HCT116 (cell line): ENCODE measurements around the gene STX1B. TPM values are rescaled to one million over a fixed set of nuclear protein-coding genes. Genes with fewer than 3 reads are reported as not detected.

Experiments used
- ATAC-seq: fragments of 200-7000 bp; cut with Tn5 transposase; 2 replicates; pipeline ENCODE4 v1.9.1; 2020; ENCODE audit warnings: mild to moderate bottlenecking, moderate library complexity
- BruUV-seq: library from RNA; stranded (reverse); fragments of 400-500 nt; replicated peaks from 2 replicates; lab custom pipeline; 2021; lab: Mats Ljungman, UMichigan
- CTCF ChIA-PET: fragments of 300-600 bp; sonication (Branson Sonifier 250); formaldehyde crosslinking; loops from one replicate; lab custom pipeline; 2021; ENCODE audit warnings: antibody characterized with exemption; lab: Charles Lee
- POLR2A ChIA-PET: fragments of 300-600, 350-600 bp; sonication (Branson Sonifier 250); formaldehyde crosslinking; loops from one replicate; lab custom pipeline; 2021; ENCODE audit warnings: antibody characterized with exemption; lab: Charles Lee
- RAD21 ChIA-PET, 2 experiments: fragments of 300-600 bp; sonication (Branson Sonifier 250); formaldehyde crosslinking; loops; one replicate each; lab custom pipeline; 2023; ENCODE audit warnings: low total read pairs in 2 of 2; ENCODE audit not compliant: uncharacterized antibody in 2 of 2, unreplicated experiment in 2 of 2, low non-redundant PET in 1 of 2; lab: Charles Lee
- DNase-seq: peaks from one replicate; pipeline ENCODE4 v3.0.0-alpha.2; 2010; ENCODE audit warnings: low read depth, low spot score
- H2AFZ ChIP-seq: fragments of 200-600 bp; shearing (Covaris generic), sonication (generic); 2 replicates; pipeline ENCODE4 v1.6.1; 2017; ENCODE audit warnings: low read depth, mixed run types, mixed read lengths, antibody characterized with exemption, low read length; ENCODE audit not compliant: poor library complexity, severe bottlenecking
- H3K27ac ChIP-seq: 2 replicates; pipeline ENCODE4 v1.5.1; 2012; ENCODE audit warnings: low read depth, low read length
- H3K27me3 ChIP-seq: fragments of 200-600 bp; sonication (generic); 2 replicates; pipeline ENCODE4 v1.6.1; 2016; ENCODE audit warnings: mixed run types, low read length, mixed read lengths; ENCODE audit not compliant: insufficient read depth
- H3K36me3 ChIP-seq, 2 experiments: fragments of 200-500 bp in 1 of 2; fragments of 200-600 bp in 1 of 2; sonication (Bioruptor generic) in 1 of 2; sonication (generic) in 1 of 2; 2 replicates each; pipeline versions ENCODE4 v1.5.1 to v1.6.1; 2014 to 2016; ENCODE audit warnings: low read length in 2 of 2, inconsistent platforms in 1 of 2, mixed read lengths in 1 of 2, mixed run types in 1 of 2; ENCODE audit not compliant: insufficient read depth in 2 of 2, control insufficient read depth in 1 of 2
- H3K4me1 ChIP-seq, 2 experiments: fragments of 200-600 bp in 1 of 2; sonication (generic) in 1 of 2; 2 replicates each; pipeline versions ENCODE4 v1.5.1 to v1.6.1; 2012 to 2017; ENCODE audit warnings: low read length in 2 of 2, inconsistent platforms in 1 of 2, mild to moderate bottlenecking in 1 of 2, mixed read lengths in 1 of 2, mixed run types in 1 of 2, moderate library complexity in 1 of 2; ENCODE audit not compliant: insufficient read depth in 2 of 2, control insufficient read depth in 1 of 2
- H3K4me2 ChIP-seq: fragments of 200-600 bp; sonication (generic); 2 replicates; pipeline ENCODE4 v1.6.1; 2017; ENCODE audit warnings: mixed run types, low read length, mixed read lengths
- H3K4me3 ChIP-seq, 2 experiments: fragments of 200-600 bp in 1 of 2; sonication (generic) in 1 of 2; replicated peaks in 1 of 2; 2 replicates each; pipeline ENCODE4 v1.5.1; 2011 to 2016; ENCODE audit warnings: low read length in 2 of 2, control low read depth in 1 of 2, low read depth in 1 of 2, mild to moderate bottlenecking in 1 of 2, mixed read lengths in 1 of 2, mixed run types in 1 of 2
- H3K79me2 ChIP-seq: fragments of 200-600 bp; sonication (generic); 2 replicates; pipeline ENCODE4 v1.6.1; 2017; ENCODE audit warnings: mild to moderate bottlenecking, mixed run types, low read length, moderate library complexity, mixed read lengths; ENCODE audit not compliant: insufficient read depth
- H3K9ac ChIP-seq: fragments of 200-600 bp; sonication (generic); 2 replicates; pipeline ENCODE4 v1.6.1; 2016; ENCODE audit warnings: low read length, mixed read lengths
- H3K9me2 ChIP-seq: fragments of 200-600 bp; sonication (generic), shearing (Covaris generic); 2 replicates; pipeline ENCODE4 v1.6.1; 2017; ENCODE audit warnings: mixed run types, mild to moderate bottlenecking, moderate library complexity; ENCODE audit not compliant: insufficient read depth
- H3K9me3 ChIP-seq, 2 experiments: fragments of 200-500 bp in 1 of 2; fragments of 200-600 bp in 1 of 2; sonication (Bioruptor generic) in 1 of 2; sonication (generic) in 1 of 2; 2 replicates each; pipeline ENCODE4 v1.6.1; 2014 to 2017; ENCODE audit warnings: low read length in 2 of 2, mixed read lengths in 2 of 2, inconsistent platforms in 1 of 2, low read depth in 1 of 2, mild to moderate bottlenecking in 1 of 2, mixed run types in 1 of 2, moderate library complexity in 1 of 2; ENCODE audit not compliant: control insufficient read depth in 1 of 2, insufficient read depth in 1 of 2
- H4K20me1 ChIP-seq: fragments of 200-600 bp; sonication (generic), shearing (Covaris generic); 2 replicates; pipeline ENCODE4 v1.6.1; 2017; ENCODE audit warnings: mixed run types, mild to moderate bottlenecking, moderate library complexity; ENCODE audit not compliant: insufficient read depth
- ATF3 ChIP-seq: IDR thresholded peaks from 2 replicates; pipeline ENCODE4 v1.6.1; 2012
- CBX3 ChIP-seq: IDR thresholded peaks from 2 replicates; pipeline ENCODE4 v1.6.1; 2012; ENCODE audit warnings: low read depth
- CEBPB ChIP-seq: IDR thresholded peaks from 2 replicates; pipeline ENCODE4 v1.6.1; 2012; ENCODE audit warnings: low read depth
- CTCF ChIP-seq, 3 experiments: fragments of 200-600 bp in 1 of 3; sonication (generic) in 1 of 3; IDR thresholded peaks in 2 of 3; conservative IDR thresholded peaks in 1 of 3; 2 replicates each; pipeline ENCODE4 v1.5.1; 2012 to 2017; ENCODE audit warnings: low read depth in 2 of 3, low read length in 2 of 3, antibody characterized with exemption in 1 of 3, borderline replicate concordance in 1 of 3, control low read depth in 1 of 3, mild to moderate bottlenecking in 1 of 3, mixed read lengths in 1 of 3, mixed run types in 1 of 3, moderate library complexity in 1 of 3; ENCODE audit not compliant: insufficient read depth in 1 of 3
- EGR1 ChIP-seq: IDR thresholded peaks from 2 replicates; pipeline ENCODE4 v1.6.1; 2012; ENCODE audit warnings: low read depth
- EZH2 ChIP-seq: fragments of 200-600 bp; sonication (generic); IDR thresholded peaks from 2 replicates; pipeline ENCODE4 v1.6.1; 2017; ENCODE audit warnings: antibody characterized with exemption, mixed run types
- EZH2phosphoT487 ChIP-seq: fragments of 200-600 bp; IDR thresholded peaks from 2 replicates; pipeline ENCODE4 v1.6.1; 2018; ENCODE audit warnings: antibody characterized with exemption, borderline replicate concordance
- FOSL1 ChIP-seq: IDR thresholded peaks from 2 replicates; pipeline ENCODE4 v1.6.1; 2012; ENCODE audit warnings: low read depth
- JUND ChIP-seq: IDR thresholded peaks from 2 replicates; pipeline ENCODE4 v1.6.1; 2012
- MAX ChIP-seq: IDR thresholded peaks from 2 replicates; pipeline ENCODE4 v1.6.1; 2012
- POLR2A ChIP-seq: IDR thresholded peaks from 2 replicates; pipeline ENCODE4 v1.7.0; 2011; ENCODE audit warnings: borderline replicate concordance; ENCODE audit not compliant: insufficient read depth, insufficient read length; ENCODE audit errors: extremely low read depth
- POLR2AphosphoS5 ChIP-seq: IDR thresholded peaks from 2 replicates; pipeline ENCODE4 v1.6.1; 2011; ENCODE audit warnings: mild to moderate bottlenecking, low read depth, low read length, moderate library complexity
- SRF ChIP-seq: IDR thresholded peaks from 2 replicates; pipeline ENCODE4 v1.6.1; 2012; ENCODE audit warnings: low read depth
- TCF7L2 ChIP-seq: IDR thresholded peaks from 2 replicates; pipeline ENCODE4 v1.7.0; 2011; ENCODE audit warnings: borderline replicate concordance, inconsistent platforms; ENCODE audit not compliant: insufficient read depth, insufficient read length; ENCODE audit errors: extremely low read depth
- YY1 ChIP-seq: IDR thresholded peaks from 2 replicates; pipeline ENCODE4 v1.6.1; 2011; ENCODE audit warnings: low read length, low read depth, moderate library complexity, mild to moderate bottlenecking; ENCODE audit not compliant: insufficient replicate concordance; ENCODE audit errors: extremely low read depth
- ZFX ChIP-seq: fragments of 450-650 bp; IDR thresholded peaks from 2 replicates; pipeline ENCODE4 v1.6.1; 2017
- ZNF274 ChIP-seq: fragments of 200-500 bp; sonication (Bioruptor generic); IDR thresholded peaks from 2 replicates; pipeline ENCODE4 v1.6.1; 2014; ENCODE audit warnings: mild to moderate bottlenecking, low read depth, low read length, inconsistent platforms
- intact Hi-C: fragments of 100-400 bp; cut with micrococcal nuclease; formaldehyde crosslinking; loops from 2 replicates; pipeline ENCODE4 v1.10.0; 2022
- total RNA-seq: library from RNA; stranded (reverse); gene quantifications from one replicate; pipeline ENCODE4 v1.2.1, GENCODE V29; 2021; ENCODE audit not compliant: unreplicated experiment

The STX1B gene
- total RNA-seq, 1 experiment from 2014 or later, result 1.6 TPM

- no peaks in the 10 kb centered on the region for H4K20me1 ChIP-seq
- H3K4me3 ChIP-seq, result no peak overlapping the region
- intact Hi-C loops, result no loop called here
- H3K4me1 ChIP-seq, result no peaks in the 10 kb centered on the region
- no peak for DNase-seq
- no peaks in the 10 kb centered on the region for H3K9me2 ChIP-seq
- POLR2A ChIA-PET, result no interaction called here
- H3K27me3 ChIP-seq, result no peaks in the 10 kb centered on the region
- ATAC-seq, result no peak
- no peak overlapping the region for H3K4me2 ChIP-seq
- peaks cover 54 to 62% of the 10 kb centered on the region in 2 experiments for H3K36me3 ChIP-seq
- TF ChIP-seq ZFX, result no peak
- TF ChIP-seq ATF3, result no peak
- TF ChIP-seq EZH2, result no peak
- no peak for TF ChIP-seq SRF
- TF ChIP-seq POLR2AphosphoS5, result no peak
- no peak for TF ChIP-seq TCF7L2
- no peak for TF ChIP-seq CBX3
- H2AFZ ChIP-seq, result no peak overlapping the region
- RAD21 ChIA-PET, result no interaction called here
- peaks cover 2% of the 10 kb centered on the region; the same call in 1 of the 2 replicates for H3K79me2 ChIP-seq
- H3K9me3 ChIP-seq, result no peaks in the 10 kb centered on the region
- CTCF ChIA-PET, result interaction anchor here (0.9 kb wide), 1 partner anchor 19 kb away, joined by 3 read pairs; the partner anchor contains the start of gene HSD3B7
- no peak overlapping the region for H3K9ac ChIP-seq
- no TSS peak for BruUV-seq
- H3K27ac ChIP-seq, result no peak overlapping the region
Measured at GRCh38 chr16:30966033-30966619, 44.3 kb downstream of the STX1B start.

- Histone ChIP-seq H3K4me2 (no peak overlapping the region), H3K4me3 (no peak overlapping the region), H2AFZ (no peak overlapping the region), H3K9me3 (no peaks in the 10 kb centered on the region), H3K36me3 (peaks cover 57 to 64% of the 10 kb centered on the region in 2 experiments), H3K79me2 (peaks cover 6% of the 10 kb centered on the region; the same call in 1 of the 2 replicates), H3K9me2 (no peaks in the 10 kb centered on the region), H3K27ac (no peak overlapping the region), H3K27me3 (no peaks in the 10 kb centered on the region), H3K4me1 (no peaks in the 10 kb centered on the region), H4K20me1 (no peaks in the 10 kb centered on the region), H3K9ac (no peak overlapping the region)
- RAD21 ChIA-PET, result no interaction called here
- intact Hi-C loops, result no loop called here
- DNase-seq (no peak), ATAC-seq (peak; percentile 47)
- BruUV-seq, result no TSS peak
- CTCF ChIA-PET, result no interaction called here
- POLR2A ChIA-PET, result no interaction called here
- no peak for TF ChIP-seq JUND
- TF ChIP-seq EGR1, result no peak
- no peak for TF ChIP-seq CEBPB
- no peak for TF ChIP-seq EZH2phosphoT487
- TF ChIP-seq ZFX, result no peak
- TF ChIP-seq TCF7L2, result no peak
- TF ChIP-seq POLR2A, result no peak
- TF ChIP-seq CBX3, result no peak
- TF ChIP-seq CTCF (IDR thresholded peaks at IDR 0.05 in 2 of 3, conservative IDR thresholded peaks at IDR 0.05 in 1 of 3; ENCODE audit: borderline replicate concordance in 1 of 3, insufficient read depth in 1 of 3, low read depth in 2 of 3, low read length in 2 of 3), result no peak
- no peak for TF ChIP-seq SRF
- TF ChIP-seq EZH2, result no peak
- TF ChIP-seq YY1, result no peak
- TF ChIP-seq ZNF274, result no peak
- no peak for TF ChIP-seq FOSL1
- no peak for TF ChIP-seq MAX
Measured at GRCh38 chr16:30965436-30965835, 45.0 kb downstream of the STX1B start.
